ENCODE results near the gene PCDHGC4. TPM values are rescaled to one million over a fixed set of nuclear protein-coding genes. Genes with fewer than 3 reads are reported as not detected.

PCDHGC4 gene
- polyA plus RNA-seq, 3 donors: 3.3 to 4.3 (median 3.8) TPM

DNA sequence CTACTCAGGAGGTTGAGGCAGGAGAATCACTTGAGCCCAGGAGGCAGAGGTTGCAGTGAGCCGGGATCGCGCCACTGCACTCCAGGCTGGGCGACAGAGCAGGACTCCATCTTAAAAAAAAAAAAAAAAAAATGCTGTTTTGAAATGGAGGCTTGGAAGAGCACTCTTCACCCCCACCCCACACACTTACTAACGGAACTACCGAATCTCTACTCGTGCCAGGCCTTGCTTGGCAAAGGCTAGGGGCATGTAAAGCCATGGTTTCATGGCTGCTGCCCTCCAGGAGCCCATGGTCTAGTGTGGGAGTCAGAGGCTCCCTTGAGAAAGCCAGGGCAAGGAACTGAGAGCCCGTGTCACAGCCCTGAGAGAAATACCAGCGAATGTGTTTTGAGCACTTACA, 25.3 kb downstream of the PCDHGC4 start:
- no peak for DNase-seq

DNA sequence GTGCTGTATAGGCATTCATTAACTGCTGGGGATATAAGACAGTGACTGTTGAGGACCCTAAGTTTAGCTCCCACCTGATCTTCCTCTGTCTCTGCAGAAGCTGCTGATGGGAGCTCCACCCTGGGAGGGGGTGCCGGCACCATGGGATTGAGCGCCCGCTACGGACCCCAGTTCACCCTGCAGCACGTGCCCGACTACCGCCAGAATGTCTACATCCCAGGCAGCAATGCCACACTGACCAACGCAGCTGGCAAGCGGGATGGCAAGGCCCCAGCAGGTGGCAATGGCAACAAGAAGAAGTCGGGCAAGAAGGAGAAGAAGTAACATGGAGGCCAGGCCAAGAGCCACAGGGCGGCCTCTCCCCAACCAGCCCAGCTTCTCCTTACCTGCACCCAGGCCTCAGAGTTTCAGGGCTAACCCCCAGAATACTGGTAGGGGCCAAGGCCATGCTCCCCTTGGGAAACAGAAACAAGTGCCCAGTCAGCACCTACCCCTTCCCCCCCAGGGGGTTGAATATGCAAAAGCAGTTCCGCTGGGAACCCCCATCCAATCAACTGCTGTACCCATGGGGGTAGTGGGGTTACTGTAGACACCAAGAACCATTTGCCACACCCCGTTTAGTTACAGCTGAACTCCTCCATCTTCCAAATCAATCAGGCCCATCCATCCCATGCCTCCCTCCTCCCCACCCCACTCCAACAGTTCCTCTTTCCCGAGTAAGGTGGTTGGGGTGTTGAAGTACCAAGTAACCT, 26.2 kb downstream of the PCDHGC4 start:
- no peak for DNase-seq

DNA sequence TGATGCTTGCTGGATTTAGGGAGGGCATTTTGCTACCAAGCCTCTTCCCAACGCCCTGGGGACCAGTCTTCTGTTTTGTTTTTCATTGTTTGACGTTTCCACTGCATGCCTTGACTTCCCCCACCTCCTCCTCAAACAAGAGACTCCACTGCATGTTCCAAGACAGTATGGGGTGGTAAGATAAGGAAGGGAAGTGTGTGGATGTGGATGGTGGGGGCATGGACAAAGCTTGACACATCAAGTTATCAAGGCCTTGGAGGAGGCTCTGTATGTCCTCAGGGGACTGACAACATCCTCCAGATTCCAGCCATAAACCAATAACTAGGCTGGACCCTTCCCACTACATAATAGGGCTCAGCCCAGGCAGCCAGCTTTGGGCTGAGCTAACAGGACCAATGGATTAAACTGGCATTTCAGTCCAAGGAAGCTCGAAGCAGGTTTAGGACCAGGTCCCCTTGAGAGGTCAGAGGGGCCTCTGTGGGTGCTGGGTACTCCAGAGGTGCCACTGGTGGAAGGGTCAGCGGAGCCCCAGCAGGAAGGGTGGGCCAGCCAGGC, 27.0 kb downstream of the PCDHGC4 start:
- DNase-seq: no peak

DNA sequence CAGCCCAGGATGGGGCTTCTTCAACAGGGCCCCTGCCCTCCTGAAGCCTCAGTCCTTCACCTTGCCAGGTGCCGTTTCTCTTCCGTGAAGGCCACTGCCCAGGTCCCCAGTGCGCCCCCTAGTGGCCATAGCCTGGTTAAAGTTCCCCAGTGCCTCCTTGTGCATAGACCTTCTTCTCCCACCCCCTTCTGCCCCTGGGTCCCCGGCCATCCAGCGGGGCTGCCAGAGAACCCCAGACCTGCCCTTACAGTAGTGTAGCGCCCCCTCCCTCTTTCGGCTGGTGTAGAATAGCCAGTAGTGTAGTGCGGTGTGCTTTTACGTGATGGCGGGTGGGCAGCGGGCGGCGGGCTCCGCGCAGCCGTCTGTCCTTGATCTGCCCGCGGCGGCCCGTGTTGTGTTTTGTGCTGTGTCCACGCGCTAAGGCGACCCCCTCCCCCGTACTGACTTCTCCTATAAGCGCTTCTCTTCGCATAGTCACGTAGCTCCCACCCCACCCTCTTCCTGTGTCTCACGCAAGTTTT, 27.6 kb downstream of the PCDHGC4 start:
- DNase-seq: peak; percentile 82

DNA sequence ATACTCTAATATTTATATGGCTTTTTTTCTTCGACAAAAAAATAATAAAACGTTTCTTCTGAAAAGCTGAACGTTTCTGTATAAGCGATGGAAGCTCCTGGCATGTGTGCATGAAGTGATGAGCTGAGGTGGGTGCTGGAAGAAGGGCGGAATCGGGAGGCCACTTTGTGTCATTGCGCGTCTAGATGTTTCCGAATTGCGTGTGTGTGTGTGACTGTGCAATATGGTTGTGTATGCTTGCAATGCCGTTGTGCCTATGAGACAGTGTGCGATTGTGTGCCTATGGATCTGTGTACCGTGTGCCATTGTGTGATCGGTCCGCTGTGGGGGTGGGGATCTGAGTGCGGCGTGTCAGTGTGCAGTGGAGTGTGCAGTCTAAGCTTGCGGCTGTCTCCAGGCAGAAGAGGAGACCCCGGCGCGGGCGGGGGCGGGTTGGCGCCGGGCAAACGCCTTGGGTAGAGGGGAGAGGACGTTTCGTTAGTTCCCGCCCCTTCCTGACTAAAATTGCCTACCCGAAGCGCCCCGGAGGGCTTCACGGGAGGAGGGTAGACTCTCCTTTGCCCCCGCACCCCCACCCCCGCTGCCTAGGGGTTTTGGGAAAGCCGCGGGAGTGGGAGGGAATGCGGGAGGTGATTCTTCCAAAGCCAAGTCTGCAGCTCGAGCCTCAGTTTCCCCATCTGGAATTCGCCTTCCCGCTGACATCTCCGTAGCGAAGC, 28.2 kb downstream of the PCDHGC4 start:
- DNase-seq: peak; percentile 78

DNA sequence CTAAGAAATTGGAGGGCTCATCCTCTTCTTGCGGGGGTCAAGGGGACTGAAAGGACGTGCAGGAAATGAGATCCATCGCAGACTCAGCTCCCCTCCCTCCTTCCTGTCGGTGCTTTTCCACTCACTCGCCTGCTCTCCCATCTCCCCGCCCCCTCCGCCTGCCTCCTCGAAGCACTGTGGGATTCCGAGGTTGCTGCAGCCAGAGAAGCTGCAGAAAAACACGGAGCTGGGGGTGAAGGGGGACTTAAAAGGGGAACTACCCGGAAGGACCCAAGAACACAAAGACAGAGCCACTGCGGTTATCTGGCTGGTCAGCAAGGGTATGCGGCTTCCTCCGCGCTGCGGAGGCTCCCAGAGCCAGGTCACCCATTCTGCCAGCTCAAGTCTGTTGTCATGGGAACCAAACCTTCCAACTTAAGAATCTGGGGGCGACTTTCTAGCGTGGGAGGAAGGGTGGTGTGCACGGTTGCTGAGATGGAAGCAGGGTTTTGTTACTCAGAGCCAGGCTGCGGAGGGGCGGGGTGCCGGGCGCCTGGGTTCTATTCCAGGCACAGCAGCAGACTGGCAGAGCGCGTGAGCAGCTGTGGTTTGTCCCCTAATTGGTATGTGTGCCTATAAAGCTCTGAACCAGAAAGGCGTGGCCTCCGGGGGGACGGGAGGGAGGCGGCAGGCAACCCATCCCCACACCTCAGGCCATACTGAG, 28.9 kb downstream of the PCDHGC4 start:
- peak; percentile 89 for DNase-seq

DNA sequence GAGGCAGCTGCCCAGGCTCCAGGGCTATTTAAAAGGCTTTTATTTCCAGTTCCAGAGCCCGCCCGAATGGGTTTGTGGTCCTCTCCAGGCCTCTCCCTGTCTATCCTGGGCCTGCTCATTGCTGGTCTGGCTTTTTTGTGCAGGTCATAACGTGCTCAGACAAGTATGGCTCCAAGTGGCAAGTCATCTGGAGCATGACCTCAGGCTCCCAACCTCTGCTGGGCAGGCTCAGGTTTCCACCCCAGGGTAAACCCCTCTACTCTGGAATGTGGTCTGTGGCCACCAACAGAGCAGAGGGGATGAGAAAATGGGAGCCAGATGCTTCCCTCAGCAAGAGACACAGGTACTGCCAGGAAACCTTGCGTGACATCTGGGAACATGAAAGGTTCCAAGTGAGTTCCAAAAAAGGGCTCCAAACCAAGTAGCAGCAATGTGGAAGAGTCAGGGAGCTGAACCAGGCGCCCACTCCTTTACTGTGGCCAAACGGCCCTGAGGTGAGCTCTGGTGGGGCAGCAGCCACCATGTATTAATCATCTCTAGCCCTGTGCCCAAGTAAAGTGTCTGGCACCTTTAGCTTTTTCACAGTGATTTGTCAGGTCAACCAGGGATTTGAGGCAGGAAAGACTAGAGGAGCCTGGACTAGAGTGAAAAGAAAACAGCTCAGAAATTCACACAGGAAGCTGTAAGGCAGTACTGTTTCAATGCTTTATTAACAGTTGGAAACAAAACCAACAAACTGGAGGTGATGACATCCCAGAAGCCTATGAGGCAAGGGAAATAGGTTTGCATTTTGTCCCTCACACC, 29.7 kb downstream of the PCDHGC4 start:
- DNase-seq: no peak

DNA sequence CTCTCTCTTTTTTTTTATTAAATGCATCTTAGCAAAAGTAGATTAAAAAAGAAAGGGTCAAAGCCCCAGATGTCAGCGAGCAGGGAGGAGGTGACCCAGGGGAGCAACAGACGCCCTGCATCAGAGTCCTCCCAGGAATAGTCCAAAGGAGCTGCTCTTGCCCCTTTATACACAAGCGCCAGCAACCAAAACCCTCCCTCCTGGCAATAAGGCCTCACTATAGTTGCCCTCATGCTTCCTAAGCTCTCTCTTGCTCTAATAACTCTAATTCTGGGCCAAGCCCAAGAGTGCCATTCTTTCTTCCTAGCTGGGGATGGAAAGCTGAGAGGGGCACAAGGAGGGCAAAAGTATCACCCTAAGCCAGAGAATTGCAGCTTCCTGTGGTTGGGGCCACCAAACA, 30.3 kb downstream of the PCDHGC4 start:
- DNase-seq: no peak

DNA sequence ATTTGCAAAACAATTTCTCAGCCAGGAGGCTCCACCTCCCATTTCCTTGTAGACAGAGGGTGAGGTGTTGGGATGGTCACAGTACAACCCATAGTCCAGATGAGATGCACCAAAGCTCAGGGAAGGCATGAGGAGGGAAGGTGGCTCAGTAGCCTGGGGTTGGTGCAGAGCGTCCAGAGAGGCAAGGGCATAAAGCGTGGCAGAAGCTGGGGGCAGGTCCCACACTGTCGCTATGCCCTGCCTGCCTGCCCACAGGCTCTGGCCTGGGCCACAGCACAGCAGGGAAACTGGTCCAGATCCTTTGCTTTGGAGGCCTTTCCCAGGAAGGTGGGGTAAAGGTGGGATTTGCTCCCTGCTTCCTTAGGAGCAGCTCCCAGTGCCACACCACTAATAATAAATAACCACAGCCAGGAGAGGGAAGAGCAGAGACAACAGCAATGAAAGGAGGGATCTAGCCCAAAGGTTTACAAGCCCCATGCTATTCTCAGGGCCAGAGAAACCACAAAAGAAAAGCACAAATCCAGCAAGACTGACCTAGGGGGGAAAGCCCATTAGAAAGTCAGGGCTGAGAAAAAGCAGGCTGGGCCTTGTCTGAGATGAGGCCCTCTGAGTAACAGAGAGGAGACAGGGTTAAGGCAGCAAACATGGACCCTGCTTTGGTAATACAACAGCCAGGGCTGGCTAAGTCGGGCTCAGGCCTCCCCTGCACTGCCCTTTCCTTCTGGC, 31.3 kb downstream of the PCDHGC4 start:
- DNase-seq: no peak

DNA sequence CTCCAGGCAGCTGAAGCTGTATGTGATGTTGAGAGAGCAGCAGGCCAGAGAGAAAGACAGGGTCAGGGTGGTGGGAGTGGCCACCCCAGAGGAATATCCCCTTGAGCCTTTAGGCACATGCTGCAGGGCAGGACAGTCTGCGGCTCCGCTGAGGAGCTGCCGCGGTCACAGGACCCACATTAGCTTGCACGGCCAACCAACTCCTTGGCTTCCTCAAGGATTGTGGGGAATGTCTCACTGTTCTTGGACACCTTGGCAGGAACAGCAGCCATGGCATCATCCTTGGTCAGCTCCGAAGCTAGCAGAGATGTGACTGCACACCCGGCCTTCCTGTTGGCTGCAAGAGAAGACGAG, 31.8 kb downstream of the PCDHGC4 start:
- no peak for DNase-seq

DNA sequence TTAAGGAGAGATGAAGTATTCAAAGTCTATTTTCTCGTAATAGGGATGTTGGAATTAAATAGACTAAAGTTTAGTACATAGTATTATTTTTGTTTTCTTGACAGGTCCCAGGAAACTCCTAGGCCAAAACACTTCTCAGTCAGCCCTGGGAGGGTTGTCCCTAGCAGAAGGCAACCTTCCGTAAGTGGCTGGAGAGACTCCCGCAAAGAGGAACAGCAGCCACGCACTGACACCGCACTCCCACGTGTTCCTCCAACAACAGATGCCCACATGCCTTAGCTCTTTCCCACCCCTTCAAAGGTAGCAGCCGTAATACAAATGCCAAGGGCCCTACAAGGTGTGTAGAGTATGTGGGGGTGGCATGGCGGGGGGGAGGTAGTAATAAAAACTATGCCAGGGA, 32.5 kb downstream of the PCDHGC4 start:
- DNase-seq: no peak

DNA sequence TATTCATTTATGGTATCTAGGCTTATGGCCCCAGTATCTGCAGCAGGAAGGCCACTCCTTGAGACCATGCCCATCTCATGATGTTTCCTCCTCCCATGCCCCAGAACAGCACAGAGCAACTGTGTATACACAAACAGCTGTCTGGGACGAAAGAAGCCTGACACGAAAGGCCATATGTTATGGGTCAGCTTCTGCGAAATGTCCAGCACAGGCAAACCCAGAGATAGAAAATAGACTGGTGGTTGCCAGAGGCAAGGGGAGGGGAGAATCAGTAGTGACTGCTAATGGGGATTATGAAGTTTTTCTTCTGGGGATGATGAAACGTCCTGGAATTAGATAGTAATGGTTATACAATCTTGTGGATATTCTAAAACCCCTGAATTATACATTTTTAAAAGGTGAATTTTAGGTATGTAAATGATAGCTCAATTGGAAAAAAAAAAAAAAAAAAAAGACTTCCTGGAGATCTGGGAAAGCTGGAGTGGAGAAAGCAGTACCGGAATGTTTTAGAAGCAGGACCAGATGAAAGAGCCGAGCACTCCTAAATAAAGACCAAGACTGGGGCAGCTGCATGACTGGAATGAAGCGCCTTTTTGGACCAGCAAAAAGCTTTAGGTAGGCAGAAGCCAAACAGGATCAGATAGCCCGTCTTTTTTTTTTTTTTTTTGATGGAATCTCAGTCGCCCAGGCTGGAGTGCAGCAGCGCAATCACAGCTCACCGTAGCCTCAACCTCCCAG, 33.2 kb downstream of the PCDHGC4 start:
- no peak for DNase-seq

DNA sequence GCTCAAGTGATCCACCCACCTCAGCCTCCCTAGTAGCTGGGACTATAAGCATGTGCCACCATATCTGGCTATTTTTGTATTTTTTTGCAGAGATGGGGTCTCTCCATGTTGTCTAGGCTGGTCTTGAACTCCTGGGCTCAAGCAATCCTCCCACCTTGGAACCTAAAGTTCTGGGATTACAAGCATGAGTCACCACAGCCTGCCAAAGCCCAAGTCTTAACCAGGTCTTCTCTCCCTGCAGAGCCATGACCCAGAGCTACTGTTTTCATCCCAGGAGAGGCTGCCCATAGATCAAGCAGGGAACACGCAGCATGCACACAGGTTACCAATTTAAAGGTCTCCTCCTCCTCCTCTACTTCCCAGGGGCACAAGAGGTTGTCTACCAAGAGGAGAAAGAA, 33.8 kb downstream of the PCDHGC4 start:
- DNase-seq: no peak

DNA sequence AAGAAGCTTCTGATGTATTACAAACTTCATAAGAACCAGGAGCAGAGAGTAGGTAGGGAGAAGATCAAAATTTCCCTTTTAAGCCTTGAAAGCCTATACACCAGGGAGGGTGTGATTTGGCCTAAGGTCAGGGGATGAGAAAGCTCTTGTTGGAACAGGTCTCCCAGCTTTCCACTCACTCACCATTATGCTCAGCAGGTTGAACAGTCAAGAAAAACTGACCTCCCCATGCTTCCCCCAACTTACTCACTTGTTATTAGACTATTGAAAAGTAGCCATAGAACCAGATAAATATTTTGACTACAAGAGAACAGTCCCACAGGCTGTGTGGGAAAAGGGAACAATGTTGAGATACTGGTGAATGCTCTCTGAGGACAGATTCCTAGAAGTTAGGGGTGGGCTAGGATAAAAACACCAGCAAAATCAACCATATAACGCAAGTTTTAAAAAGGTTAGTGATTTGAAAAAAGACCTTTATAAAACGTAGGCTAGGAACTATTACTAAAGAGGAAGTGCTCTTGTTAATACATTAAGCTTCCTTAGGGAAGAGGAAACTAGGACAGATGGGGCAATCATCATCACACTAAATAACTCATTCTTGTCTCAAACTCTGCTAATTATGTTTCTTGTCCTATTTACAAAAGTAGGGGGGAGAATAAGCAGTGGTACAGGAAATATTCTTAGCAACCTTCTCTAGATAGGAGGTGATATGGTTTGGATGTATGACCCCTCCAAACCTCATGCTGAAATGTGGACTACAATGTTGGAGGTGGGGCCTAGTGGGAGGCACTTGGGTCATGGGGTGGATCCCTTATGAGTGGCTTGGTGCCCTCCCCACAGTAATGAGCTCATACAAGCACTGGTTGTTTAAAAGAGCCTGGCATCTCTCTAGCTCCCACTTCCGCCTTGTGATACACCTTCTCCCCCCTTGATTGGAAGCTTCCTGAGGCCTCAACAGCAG, 35.1 kb downstream of the PCDHGC4 start:
- no peak for DNase-seq

DNA sequence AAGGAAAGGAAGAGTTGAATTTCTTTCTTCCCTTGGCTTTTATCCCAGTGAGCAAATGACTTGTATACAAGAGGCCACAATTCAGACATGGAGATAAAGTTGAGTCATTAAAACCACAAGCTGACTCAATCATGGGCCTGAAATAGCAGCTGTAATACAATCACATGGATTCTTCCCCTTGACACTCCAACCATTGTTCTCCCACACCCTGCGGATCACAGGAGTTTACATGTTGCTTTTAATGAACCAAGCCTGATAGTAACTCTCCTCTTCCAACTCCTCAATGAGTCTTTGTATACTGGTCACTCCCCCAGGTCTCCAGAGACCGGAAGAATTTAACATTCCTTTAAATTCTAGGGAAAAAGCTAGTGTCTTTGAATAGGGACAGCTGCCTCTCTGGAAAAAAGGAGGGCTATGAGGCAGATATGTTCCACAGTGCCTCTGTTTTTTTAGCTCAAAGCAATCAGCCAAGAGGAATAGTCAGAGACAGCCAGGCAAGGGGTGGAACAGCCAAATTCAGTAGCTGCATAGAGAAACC, 36.5 kb downstream of the PCDHGC4 start:
- DNase-seq: peak; percentile 88

DNA sequence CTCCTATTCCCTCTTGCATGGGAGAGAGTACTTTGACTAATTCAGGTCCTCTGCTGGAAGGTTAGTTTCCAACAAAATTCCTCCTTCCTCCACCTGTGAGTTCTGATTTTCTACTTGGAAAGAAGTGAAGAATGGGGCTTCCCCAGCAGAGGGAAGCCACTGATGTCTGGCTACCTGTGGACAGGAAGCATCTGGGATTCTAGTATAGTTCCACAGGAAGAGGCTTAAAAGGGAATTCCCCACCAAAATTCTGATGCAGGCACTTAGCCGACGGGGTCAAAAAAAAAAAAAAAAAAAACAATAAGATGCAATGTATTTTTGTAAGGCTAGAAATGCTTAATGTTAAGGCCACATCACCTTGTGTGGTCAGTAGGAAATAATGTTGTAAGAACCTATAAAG, 37.5 kb downstream of the PCDHGC4 start:
- no peak for DNase-seq

DNA sequence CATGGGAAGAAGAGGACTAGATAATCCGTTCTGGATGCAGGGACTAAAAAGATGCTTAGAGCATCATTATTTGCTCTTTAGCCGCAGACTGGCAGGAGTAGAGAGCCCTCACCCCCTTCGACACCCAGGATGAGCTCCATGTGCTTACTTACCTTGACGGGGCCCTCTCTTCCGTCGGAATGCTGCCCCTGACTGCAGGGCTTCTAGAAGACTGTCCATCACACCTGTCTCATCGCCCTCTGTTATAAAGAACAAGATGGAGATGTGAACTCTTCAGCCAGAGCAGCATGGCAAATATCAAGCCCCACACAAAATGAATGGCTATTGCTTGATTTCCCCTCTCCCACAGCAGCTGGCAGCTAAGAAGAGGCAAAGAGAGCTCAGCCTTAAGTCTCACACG, 39.2 kb downstream of the PCDHGC4 start:
- no peak for DNase-seq
